HCT116 (cell line): Measurements from ENCODE around the gene GGTLC3.
"Not testable (repeated sequence)": the region's sequence is repeated elsewhere in the genome, so short reads cannot be mapped to it uniquely, and the experiment has no call there.

Experiments
- EGR1 ChIP-seq: IDR thresholded peaks from 2 replicates; pipeline ENCODE4 v1.6.1; 2012; ENCODE audit warnings: low read depth
- EZH2 ChIP-seq: fragments of 200-600 bp; sonication (generic); IDR thresholded peaks from 2 replicates; pipeline ENCODE4 v1.6.1; 2017; ENCODE audit warnings: antibody characterized with exemption, mixed run types
- POLR2A ChIP-seq: IDR thresholded peaks from 2 replicates; pipeline ENCODE4 v1.7.0; 2011; ENCODE audit warnings: borderline replicate concordance; ENCODE audit not compliant: insufficient read depth, insufficient read length; ENCODE audit errors: extremely low read depth
- YY1 ChIP-seq: IDR thresholded peaks from 2 replicates; pipeline ENCODE4 v1.6.1; 2011; ENCODE audit warnings: low read length, low read depth, moderate library complexity, mild to moderate bottlenecking; ENCODE audit not compliant: insufficient replicate concordance; ENCODE audit errors: extremely low read depth
- ZNF274 ChIP-seq: fragments of 200-500 bp; sonication (Bioruptor generic); IDR thresholded peaks from 2 replicates; pipeline ENCODE4 v1.6.1; 2014; ENCODE audit warnings: mild to moderate bottlenecking, low read depth, low read length, inconsistent platforms
- TF ChIP-seq, protein P1 (sequence below), 3 experiments: fragments of 200-600 bp in 1 of 3; sonication (generic) in 1 of 3; IDR thresholded peaks in 2 of 3; conservative IDR thresholded peaks in 1 of 3; 2 replicates each; pipeline ENCODE4 v1.5.1; 2012 to 2017; ENCODE audit warnings: low read depth in 2 of 3, low read length in 2 of 3, antibody characterized with exemption in 1 of 3, borderline replicate concordance in 1 of 3, control low read depth in 1 of 3, mild to moderate bottlenecking in 1 of 3, mixed read lengths in 1 of 3, mixed run types in 1 of 3, moderate library complexity in 1 of 3; ENCODE audit not compliant: insufficient read depth in 1 of 3
- TF ChIP-seq, protein P2 (sequence below): IDR thresholded peaks from 2 replicates; pipeline ENCODE4 v1.6.1; 2012
- TF ChIP-seq, protein P3 (sequence below): IDR thresholded peaks from 2 replicates; pipeline ENCODE4 v1.6.1; 2011; ENCODE audit warnings: mild to moderate bottlenecking, low read length, moderate library complexity; ENCODE audit not compliant: insufficient replicate concordance; ENCODE audit errors: extremely low read depth
- TF ChIP-seq, protein P4 (sequence below): IDR thresholded peaks from 2 replicates; pipeline ENCODE4 v1.6.1; 2012

DNA sequence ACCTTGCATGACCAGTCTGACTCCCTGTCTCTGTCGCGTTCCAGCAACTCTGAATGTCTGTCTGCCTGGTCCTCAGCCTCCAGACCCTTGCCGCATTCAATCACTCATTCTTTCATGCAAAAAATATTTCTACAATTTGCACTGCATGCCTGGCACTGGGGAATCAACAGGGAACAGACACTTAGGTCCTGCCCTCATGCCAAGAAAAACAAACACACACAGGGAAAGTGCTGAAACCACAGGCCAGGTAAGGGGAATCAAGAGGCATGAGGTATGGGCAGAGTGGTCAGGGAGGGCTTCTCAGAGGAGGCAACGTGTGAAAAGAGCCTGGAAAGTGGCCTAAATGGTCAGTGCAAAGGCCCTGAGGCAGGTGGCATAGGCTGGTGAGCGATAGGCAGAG lies at the start of gene GGTLC3:
- TF ChIP-seq POLR2A, YY1, EZH2, EGR1, ZNF274: not testable (repeated sequence)
- TF ChIP-seq, protein P1, sequence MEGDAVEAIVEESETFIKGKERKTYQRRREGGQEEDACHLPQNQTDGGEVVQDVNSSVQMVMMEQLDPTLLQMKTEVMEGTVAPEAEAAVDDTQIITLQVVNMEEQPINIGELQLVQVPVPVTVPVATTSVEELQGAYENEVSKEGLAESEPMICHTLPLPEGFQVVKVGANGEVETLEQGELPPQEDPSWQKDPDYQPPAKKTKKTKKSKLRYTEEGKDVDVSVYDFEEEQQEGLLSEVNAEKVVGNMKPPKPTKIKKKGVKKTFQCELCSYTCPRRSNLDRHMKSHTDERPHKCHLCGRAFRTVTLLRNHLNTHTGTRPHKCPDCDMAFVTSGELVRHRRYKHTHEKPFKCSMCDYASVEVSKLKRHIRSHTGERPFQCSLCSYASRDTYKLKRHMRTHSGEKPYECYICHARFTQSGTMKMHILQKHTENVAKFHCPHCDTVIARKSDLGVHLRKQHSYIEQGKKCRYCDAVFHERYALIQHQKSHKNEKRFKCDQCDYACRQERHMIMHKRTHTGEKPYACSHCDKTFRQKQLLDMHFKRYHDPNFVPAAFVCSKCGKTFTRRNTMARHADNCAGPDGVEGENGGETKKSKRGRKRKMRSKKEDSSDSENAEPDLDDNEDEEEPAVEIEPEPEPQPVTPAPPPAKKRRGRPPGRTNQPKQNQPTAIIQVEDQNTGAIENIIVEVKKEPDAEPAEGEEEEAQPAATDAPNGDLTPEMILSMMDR (IDR thresholded peaks at IDR 0.05 in 2 of 3, conservative IDR thresholded peaks at IDR 0.05 in 1 of 3; ENCODE audit: borderline replicate concordance in 1 of 3, insufficient read depth in 1 of 3, low read depth in 2 of 3, low read length in 2 of 3) = not testable (repeated sequence)
- TF ChIP-seq, protein P2, sequence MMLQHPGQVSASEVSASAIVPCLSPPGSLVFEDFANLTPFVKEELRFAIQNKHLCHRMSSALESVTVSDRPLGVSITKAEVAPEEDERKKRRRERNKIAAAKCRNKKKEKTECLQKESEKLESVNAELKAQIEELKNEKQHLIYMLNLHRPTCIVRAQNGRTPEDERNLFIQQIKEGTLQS = not testable (repeated sequence)
- TF ChIP-seq, protein P3, sequence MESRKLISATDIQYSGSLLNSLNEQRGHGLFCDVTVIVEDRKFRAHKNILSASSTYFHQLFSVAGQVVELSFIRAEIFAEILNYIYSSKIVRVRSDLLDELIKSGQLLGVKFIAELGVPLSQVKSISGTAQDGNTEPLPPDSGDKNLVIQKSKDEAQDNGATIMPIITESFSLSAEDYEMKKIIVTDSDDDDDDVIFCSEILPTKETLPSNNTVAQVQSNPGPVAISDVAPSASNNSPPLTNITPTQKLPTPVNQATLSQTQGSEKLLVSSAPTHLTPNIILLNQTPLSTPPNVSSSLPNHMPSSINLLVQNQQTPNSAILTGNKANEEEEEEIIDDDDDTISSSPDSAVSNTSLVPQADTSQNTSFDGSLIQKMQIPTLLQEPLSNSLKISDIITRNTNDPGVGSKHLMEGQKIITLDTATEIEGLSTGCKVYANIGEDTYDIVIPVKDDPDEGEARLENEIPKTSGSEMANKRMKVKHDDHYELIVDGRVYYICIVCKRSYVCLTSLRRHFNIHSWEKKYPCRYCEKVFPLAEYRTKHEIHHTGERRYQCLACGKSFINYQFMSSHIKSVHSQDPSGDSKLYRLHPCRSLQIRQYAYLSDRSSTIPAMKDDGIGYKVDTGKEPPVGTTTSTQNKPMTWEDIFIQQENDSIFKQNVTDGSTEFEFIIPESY = not testable (repeated sequence)
- TF ChIP-seq, protein P4, sequence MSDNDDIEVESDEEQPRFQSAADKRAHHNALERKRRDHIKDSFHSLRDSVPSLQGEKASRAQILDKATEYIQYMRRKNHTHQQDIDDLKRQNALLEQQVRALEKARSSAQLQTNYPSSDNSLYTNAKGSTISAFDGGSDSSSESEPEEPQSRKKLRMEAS = not testable (repeated sequence)
